ENCODE results near the gene ARHGAP5.

GRCh38 chr14:32055175-32055574 is 21.9 kb upstream of the ARHGAP5 start:
- TF ChIP-seq CTCF (IDR thresholded peaks at IDR 0.05; ENCODE audit: low read length) (no peak), EZH2 (IDR thresholded peaks at IDR 0.05; ENCODE audit: borderline replicate concordance, low read length) (no peak)

Data from OCI-LY1 (cell line).